ENCODE measurements around the gene SUGCT. TPM values are rescaled to one million over a fixed set of nuclear protein-coding genes. Genes with fewer than 3 reads are reported as not detected.

The SUGCT gene
- total RNA-seq, 1 experiment from 2014 or later = 4.6 TPM

DNA sequence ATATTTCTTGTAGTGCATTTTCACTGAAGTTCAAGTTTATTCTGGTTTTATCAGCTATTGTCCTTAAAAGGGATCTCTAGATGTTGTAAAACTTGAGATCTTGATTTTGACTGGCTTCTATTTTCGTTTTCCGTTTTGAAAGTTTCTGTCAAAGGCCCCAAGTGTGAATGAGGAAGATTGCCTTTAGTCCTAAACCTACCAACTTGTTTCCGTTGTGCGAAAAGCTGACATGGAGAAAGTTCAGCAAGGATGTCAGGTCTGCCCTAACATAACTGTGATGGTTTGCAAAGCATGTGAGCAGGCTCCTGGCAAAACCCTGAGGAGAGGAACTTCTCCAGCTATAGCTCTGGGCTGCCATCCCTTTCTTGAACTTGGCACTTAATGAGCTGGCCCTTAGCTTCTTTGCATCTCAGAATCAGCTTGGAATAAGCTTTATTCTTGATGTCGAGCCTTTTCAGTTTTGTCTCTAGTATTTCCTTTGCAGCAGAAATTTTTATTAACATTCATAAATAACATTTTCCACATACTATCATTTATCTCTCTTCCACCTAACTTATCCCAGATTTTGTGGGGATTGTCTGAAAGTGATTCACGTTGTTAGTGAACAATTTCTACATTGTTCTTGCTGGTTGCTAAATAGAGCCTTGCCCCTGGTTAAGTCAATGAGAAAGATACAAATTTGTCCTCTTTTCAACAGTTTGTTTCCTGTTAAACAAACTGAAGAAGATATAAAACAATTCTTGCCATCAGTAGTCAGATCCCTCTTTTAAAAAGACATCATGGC is 559.4 kb downstream of the SUGCT start:
- Mint-ChIP-seq H3K4me3 (no peak overlapping the region), H3K9me3 (no peaks in the 10 kb centered on the region), H3K36me3 (no peaks in the 10 kb centered on the region), H3K27me3 (ENCODE audit: low read depth) (no peaks in the 10 kb centered on the region), H3K4me1 (peaks cover 17% of the 10 kb centered on the region), H3K27ac (no peak overlapping the region)
- TF ChIP-seq, protein P1, sequence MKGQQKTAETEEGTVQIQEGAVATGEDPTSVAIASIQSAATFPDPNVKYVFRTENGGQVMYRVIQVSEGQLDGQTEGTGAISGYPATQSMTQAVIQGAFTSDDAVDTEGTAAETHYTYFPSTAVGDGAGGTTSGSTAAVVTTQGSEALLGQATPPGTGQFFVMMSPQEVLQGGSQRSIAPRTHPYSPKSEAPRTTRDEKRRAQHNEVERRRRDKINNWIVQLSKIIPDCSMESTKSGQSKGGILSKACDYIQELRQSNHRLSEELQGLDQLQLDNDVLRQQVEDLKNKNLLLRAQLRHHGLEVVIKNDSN (CRISPR knock-in tag; IDR thresholded peaks at IDR 0.05) = no peak
- TF ChIP-seq, protein P2, sequence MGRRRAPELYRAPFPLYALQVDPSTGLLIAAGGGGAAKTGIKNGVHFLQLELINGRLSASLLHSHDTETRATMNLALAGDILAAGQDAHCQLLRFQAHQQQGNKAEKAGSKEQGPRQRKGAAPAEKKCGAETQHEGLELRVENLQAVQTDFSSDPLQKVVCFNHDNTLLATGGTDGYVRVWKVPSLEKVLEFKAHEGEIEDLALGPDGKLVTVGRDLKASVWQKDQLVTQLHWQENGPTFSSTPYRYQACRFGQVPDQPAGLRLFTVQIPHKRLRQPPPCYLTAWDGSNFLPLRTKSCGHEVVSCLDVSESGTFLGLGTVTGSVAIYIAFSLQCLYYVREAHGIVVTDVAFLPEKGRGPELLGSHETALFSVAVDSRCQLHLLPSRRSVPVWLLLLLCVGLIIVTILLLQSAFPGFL (CRISPR knock-in tag; IDR thresholded peaks at IDR 0.05; ENCODE audit: borderline replicate concordance) = no peak
- TF ChIP-seq, protein P3, sequence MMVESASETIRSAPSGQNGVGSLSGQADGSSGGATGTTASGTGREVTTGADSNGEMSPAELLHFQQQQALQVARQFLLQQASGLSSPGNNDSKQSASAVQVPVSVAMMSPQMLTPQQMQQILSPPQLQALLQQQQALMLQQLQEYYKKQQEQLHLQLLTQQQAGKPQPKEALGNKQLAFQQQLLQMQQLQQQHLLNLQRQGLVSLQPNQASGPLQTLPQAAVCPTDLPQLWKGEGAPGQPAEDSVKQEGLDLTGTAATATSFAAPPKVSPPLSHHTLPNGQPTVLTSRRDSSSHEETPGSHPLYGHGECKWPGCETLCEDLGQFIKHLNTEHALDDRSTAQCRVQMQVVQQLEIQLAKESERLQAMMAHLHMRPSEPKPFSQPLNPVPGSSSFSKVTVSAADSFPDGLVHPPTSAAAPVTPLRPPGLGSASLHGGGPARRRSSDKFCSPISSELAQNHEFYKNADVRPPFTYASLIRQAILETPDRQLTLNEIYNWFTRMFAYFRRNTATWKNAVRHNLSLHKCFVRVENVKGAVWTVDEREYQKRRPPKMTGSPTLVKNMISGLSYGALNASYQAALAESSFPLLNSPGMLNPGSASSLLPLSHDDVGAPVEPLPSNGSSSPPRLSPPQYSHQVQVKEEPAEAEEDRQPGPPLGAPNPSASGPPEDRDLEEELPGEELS (CRISPR knock-in tag; IDR thresholded peaks at IDR 0.05) = no peak
- TF ChIP-seq GRHL2 (CRISPR knock-in tag; IDR thresholded peaks at IDR 0.05; ENCODE audit: insufficient replicate concordance, severe bottlenecking) (no peak), GABPB1 (CRISPR knock-in tag; IDR thresholded peaks at IDR 0.05) (no peak), ZNF263 (CRISPR knock-in tag; IDR thresholded peaks at IDR 0.05; ENCODE audit: low read depth) (no peak), FOXK1 (CRISPR knock-in tag; IDR thresholded peaks at IDR 0.05) (no peak), ZNF317 (CRISPR knock-in tag; IDR thresholded peaks at IDR 0.05; ENCODE audit: borderline replicate concordance, low read depth) (no peak)
- TF ChIP-seq, protein P4, sequence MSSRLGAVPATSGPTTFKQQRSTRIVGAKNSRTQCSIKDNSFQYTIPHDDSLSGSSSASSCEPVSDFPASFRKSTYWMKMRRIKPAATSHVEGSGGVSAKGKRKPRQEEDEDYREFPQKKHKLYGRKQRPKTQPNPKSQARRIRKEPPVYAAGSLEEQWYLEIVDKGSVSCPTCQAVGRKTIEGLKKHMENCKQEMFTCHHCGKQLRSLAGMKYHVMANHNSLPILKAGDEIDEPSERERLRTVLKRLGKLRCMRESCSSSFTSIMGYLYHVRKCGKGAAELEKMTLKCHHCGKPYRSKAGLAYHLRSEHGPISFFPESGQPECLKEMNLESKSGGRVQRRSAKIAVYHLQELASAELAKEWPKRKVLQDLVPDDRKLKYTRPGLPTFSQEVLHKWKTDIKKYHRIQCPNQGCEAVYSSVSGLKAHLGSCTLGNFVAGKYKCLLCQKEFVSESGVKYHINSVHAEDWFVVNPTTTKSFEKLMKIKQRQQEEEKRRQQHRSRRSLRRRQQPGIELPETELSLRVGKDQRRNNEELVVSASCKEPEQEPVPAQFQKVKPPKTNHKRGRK (CRISPR knock-in tag; IDR thresholded peaks at IDR 0.05; ENCODE audit: borderline replicate concordance) = no peak
- TF ChIP-seq, protein P5, sequence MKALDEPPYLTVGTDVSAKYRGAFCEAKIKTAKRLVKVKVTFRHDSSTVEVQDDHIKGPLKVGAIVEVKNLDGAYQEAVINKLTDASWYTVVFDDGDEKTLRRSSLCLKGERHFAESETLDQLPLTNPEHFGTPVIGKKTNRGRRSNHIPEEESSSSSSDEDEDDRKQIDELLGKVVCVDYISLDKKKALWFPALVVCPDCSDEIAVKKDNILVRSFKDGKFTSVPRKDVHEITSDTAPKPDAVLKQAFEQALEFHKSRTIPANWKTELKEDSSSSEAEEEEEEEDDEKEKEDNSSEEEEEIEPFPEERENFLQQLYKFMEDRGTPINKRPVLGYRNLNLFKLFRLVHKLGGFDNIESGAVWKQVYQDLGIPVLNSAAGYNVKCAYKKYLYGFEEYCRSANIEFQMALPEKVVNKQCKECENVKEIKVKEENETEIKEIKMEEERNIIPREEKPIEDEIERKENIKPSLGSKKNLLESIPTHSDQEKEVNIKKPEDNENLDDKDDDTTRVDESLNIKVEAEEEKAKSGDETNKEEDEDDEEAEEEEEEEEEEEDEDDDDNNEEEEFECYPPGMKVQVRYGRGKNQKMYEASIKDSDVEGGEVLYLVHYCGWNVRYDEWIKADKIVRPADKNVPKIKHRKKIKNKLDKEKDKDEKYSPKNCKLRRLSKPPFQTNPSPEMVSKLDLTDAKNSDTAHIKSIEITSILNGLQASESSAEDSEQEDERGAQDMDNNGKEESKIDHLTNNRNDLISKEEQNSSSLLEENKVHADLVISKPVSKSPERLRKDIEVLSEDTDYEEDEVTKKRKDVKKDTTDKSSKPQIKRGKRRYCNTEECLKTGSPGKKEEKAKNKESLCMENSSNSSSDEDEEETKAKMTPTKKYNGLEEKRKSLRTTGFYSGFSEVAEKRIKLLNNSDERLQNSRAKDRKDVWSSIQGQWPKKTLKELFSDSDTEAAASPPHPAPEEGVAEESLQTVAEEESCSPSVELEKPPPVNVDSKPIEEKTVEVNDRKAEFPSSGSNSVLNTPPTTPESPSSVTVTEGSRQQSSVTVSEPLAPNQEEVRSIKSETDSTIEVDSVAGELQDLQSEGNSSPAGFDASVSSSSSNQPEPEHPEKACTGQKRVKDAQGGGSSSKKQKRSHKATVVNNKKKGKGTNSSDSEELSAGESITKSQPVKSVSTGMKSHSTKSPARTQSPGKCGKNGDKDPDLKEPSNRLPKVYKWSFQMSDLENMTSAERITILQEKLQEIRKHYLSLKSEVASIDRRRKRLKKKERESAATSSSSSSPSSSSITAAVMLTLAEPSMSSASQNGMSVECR (CRISPR knock-in tag; IDR thresholded peaks at IDR 0.05; ENCODE audit: borderline replicate concordance) = no peak
- TF ChIP-seq, protein P6, sequence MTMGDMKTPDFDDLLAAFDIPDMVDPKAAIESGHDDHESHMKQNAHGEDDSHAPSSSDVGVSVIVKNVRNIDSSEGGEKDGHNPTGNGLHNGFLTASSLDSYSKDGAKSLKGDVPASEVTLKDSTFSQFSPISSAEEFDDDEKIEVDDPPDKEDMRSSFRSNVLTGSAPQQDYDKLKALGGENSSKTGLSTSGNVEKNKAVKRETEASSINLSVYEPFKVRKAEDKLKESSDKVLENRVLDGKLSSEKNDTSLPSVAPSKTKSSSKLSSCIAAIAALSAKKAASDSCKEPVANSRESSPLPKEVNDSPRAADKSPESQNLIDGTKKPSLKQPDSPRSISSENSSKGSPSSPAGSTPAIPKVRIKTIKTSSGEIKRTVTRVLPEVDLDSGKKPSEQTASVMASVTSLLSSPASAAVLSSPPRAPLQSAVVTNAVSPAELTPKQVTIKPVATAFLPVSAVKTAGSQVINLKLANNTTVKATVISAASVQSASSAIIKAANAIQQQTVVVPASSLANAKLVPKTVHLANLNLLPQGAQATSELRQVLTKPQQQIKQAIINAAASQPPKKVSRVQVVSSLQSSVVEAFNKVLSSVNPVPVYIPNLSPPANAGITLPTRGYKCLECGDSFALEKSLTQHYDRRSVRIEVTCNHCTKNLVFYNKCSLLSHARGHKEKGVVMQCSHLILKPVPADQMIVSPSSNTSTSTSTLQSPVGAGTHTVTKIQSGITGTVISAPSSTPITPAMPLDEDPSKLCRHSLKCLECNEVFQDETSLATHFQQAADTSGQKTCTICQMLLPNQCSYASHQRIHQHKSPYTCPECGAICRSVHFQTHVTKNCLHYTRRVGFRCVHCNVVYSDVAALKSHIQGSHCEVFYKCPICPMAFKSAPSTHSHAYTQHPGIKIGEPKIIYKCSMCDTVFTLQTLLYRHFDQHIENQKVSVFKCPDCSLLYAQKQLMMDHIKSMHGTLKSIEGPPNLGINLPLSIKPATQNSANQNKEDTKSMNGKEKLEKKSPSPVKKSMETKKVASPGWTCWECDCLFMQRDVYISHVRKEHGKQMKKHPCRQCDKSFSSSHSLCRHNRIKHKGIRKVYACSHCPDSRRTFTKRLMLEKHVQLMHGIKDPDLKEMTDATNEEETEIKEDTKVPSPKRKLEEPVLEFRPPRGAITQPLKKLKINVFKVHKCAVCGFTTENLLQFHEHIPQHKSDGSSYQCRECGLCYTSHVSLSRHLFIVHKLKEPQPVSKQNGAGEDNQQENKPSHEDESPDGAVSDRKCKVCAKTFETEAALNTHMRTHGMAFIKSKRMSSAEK (CRISPR knock-in tag; IDR thresholded peaks at IDR 0.05; ENCODE audit: borderline replicate concordance) = no peak
- ChIA-PET POLR2A (no interaction called here), CTCF (no interaction called here)
- DNase-seq (ENCODE audit: low spot score) (no peak), ATAC-seq (no peak)
